Measurements from ENCODE around the gene ZBTB20. TPM values are rescaled to one million over a fixed set of nuclear protein-coding genes. Genes with fewer than 3 reads are reported as not detected.

Gene ZBTB20
- total RNA-seq, 1 donor from 2014 or later: 8.8 TPM

DNA sequence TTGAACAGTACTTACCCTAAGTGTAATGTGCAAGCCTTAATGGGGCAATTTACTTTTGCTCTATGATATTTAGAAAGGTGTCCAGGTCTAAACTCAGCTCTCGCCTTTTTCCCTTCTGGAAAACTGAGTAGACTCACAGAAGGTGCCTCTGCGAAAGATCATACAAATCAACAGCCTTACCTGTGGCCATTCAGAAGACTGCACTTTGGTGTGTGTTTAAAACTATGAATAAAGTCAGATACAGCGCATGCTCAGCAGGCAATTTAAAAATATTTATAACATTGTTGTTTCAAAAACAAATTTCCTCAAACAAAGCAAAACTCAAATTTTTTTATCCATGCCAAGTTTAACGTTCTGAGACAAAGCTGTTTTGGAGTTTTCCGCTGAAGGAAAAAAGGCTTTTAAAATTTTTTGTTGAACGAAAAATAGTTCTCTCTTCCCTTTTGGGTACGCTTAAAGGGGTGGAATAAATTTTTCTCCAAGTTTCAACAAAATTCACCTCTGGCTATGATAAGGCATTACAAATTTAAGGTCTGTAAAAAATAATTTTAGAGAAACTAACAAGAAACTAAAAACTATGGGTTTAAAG is 697.0 kb downstream of the ZBTB20 start:
- no peak for DNase-seq (ENCODE audit: low read depth, low spot score)

GRCh38 chr3:114449271-114450007 is 697.6 kb downstream of the ZBTB20 start:
- no peak for DNase-seq (ENCODE audit: low read depth, low spot score)

- DNase-seq (ENCODE audit: low read depth, low spot score): no peak
Measured at GRCh38 chr3:114447950-114448479, 699.1 kb downstream of the ZBTB20 start.

DNA sequence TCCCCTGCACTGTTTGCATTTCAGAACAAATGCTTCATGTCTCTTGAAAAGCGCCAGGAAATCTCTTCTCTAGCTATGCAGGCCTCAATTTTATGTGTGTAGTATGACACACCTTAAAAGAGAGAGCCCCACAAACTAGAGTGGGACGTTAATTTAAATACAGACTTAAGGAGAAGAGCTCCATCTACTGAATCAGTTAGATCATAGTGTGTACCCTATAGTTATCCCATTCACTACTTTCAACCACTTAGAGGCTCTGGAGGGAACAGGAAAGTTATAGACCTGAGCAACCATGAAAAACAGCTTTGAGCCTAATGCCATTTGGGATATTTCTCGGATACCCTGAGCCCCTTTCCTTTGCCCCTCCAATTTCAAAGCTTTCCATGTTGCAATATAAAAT is 699.5 kb downstream of the ZBTB20 start:
- DNase-seq (ENCODE audit: low read depth, low spot score): no peak

DNA sequence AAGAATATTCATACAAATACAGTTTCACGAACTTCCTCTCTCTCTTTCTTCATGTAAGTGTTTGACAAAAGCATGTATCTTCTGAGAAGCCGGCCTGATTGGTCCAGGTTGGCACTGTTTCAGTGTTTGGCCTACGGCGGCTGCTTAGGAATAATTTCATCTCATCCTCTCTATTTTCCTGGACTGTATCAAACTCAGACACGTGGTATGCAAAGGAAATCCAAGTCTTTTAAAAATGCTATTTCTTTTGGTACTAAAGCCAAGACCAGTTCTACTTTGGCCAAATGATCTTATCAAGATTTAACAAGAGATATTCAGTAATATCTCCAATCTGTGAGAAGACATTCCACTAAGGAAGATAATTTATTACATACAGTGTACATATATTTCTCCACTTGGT is 700.5 kb downstream of the ZBTB20 start:
- no peak for DNase-seq (ENCODE audit: low read depth, low spot score)

DNA sequence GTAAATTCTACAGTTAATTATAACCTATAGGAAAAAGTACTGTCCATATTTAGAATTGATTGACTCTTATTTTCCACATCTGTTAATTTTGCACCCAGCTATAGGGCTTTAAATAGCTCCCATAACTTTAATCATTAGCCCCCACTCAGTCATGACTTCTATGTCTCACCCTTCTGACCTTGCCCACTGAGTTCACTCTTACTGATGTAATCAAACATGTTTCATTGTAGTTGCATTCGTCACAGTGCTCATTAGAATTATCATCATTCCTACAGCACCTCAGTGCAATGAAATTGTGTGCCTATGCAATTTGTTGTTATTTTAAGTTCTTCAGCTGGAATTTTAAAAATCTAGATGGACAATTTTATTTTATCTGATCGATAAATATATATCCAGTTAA is 701.9 kb downstream of the ZBTB20 start:
- DNase-seq (ENCODE audit: low read depth, low spot score): no peak

DNA sequence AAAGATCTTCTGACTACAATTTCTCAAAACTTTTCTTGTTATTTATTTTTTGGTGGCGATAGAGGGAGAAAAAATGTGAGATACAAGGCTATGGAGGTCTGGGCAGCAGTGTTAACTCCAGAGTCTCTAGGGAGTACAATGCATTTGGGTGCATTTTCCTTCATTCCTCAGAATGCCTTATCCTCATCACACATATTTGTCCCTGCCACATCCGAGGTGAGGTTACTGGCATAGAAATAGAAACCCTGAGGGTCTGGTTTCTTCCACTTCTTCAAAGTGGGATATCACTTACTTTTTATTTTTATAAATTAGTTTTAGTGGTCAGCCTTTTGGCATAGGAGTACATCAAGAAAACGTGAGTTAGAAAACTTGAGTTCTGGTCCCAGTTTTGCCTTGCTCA is 702.9 kb downstream of the ZBTB20 start:
- DNase-seq (ENCODE audit: low read depth, low spot score): no peak

- peak; percentile 27 for DNase-seq (ENCODE audit: low read depth, low spot score)
Measured at GRCh38 chr3:114442246-114442645, 704.8 kb downstream of the ZBTB20 start.

DNA sequence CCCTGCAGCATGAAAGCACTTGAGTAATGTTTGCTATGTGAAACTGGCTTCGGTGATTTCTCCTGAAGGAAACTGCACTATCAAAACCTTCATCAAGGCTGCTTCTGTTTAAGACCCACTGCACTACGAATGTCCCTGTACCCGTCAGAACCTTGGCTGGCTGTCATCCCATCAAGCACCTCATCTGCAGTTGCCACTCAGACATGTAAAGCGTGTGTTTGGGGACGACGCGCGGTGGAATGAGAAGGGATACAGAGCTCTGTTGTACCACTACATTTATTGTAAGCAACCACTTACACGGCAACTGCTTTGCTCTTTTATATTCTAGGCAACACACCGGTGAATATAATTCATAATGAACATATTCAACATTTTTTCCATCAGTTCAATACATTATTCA is 705.7 kb downstream of the ZBTB20 start:
- DNase-seq (ENCODE audit: low read depth, low spot score): no peak

DNA sequence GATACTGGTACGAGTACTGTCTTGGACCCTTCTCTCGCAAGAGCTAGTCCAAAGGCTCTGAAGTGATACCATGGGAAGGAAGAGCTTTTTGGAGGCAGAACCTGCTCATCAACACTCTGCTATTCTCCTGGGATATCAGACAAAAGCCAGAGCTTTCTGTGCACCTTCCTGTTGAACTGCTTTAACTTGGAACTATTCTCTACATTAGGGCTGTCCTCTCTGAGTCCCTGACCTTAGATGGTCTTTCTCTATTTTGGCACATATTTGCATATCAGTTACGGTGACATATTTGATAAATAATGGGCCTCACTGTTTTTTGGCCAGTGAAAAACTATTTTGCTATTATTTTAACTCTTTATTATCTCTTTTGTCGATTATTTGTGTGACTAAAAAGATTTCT is 706.4 kb downstream of the ZBTB20 start:
- no peak for DNase-seq (ENCODE audit: low read depth, low spot score)

DNA sequence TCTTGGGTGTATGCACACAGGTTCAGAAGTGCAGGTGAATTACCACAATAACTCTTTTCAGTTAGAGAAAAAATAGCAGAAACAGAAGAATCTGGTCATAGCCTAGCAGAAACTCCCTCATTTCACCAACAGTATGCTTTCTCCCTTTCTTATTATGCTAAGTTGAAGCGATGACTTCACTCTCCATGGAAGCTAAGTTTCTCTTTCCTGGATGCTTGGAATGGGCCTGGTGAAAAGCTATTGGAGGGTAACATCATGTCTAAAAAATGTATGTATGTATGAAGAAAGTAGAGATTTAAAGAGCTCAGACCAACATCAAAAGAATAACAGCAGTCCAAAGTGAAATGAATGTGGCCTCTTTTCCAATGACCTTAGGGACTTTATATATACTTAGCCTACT is 707.8 kb downstream of the ZBTB20 start:
- no peak for DNase-seq (ENCODE audit: low read depth, low spot score)

DNA sequence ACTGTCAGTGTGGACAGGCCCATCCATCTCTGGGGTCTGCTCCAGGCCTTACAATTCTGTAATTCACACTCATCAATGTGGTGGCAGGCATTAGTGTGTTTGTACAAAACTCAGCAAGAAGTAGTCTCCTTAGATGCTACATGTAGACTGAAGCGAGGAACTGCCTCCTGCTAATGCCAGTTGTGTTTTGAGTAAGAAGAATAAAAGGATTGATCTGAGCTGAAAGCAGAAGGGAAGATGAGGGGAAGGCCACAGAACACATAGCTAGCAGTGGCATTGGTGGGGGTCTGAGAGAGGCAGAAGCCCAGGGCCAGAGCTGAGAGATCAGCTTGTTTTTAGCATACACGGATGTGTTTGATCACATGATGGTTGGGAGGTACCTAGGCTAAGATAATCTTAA is 709.2 kb downstream of the ZBTB20 start:
- no peak for DNase-seq (ENCODE audit: low read depth, low spot score)

GRCh38 chr3:114436182-114436581 is 710.9 kb downstream of the ZBTB20 start:
- no peak for DNase-seq (ENCODE audit: low read depth, low spot score)

DNA sequence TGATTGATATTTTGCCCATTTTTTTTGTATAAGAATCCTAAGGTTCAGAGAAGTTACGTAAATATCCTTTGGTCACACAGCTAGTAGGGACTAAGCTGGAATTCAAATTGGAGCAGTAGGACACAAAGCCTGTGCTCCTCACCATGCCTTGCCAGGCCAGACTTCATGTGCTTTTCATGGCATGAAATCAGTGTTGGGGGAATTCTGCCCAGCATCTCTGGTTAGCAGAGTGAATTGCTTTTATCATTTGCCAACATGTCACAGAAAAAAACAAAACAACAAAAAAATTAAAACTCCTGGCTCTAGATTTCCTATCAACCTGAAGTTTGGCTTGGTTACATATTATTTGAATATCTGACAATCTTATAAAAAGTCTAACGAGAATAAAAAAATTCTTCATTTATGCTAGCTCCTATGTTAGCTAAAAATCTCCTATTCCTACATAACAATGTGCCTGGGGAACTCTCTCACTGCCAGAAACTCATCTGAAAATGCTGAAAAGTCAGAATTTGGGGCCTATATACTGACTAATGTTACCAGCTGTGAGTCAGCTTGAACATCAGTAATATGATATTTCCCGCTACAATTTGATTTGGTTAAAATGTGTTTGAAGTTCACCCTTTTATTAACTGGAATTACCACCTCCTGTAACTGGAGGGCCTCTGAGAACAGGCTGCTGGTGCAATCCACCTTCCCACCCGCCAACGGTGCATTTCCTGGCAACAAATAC is 711.5 kb downstream of the ZBTB20 start:
- no peak for DNase-seq (ENCODE audit: low read depth, low spot score)

DNA sequence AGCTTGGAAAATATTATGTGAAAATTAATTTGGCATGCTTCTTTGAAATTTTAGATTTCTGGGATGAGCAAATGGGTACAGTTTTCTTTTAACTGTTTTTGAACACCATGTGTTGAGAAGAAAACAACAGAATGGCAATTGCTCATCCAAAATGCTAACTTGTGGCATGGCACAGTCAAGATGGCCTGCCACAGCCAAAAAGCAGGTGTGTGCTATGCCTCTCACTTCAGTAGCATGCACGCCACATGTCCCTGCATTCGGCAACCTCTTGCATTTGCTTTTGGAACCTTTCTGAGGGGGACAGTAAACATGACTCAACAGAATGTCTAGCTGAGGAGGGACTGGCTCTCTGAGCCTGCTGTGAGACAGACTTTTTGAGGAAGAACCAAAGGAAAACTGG is 714.8 kb downstream of the ZBTB20 start:
- no peak for DNase-seq (ENCODE audit: low read depth, low spot score)

DNA sequence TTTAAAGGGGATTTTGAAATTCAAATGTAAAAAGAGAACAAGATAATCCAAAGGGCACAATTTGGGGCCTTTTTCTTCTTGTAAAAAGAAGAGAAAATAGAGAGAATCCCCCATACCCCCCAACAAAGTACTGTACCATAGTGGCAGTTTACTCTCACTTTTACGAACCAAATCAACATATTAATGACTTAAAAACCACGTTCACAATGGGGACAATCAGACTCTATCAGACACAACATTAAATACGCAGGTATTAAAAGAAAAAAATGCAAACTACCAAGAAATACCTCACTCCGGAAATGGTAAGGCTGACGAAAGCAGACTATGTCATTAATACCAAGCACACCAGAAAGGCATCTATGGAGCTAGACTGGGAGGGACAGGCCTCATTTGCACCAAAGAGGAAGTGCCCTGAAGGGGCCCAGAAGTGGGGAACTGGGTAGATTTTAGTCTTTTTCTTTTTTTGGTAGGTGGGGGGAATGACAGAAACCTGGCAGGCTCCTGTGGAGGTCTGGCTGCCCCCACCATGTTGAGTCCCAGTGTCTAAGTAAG is 719.0 kb downstream of the ZBTB20 start:
- no peak for DNase-seq (ENCODE audit: low read depth, low spot score)

GRCh38 chr3:114427285-114428043 is 719.6 kb downstream of the ZBTB20 start:
- DNase-seq (ENCODE audit: low read depth, low spot score): no peak

- no peak for DNase-seq (ENCODE audit: low read depth, low spot score)
Measured at GRCh38 chr3:114424337-114424736, 722.8 kb downstream of the ZBTB20 start.

GRCh38 chr3:114421204-114421603 is 725.9 kb downstream of the ZBTB20 start:
- DNase-seq (ENCODE audit: low read depth, low spot score): no peak

DNA sequence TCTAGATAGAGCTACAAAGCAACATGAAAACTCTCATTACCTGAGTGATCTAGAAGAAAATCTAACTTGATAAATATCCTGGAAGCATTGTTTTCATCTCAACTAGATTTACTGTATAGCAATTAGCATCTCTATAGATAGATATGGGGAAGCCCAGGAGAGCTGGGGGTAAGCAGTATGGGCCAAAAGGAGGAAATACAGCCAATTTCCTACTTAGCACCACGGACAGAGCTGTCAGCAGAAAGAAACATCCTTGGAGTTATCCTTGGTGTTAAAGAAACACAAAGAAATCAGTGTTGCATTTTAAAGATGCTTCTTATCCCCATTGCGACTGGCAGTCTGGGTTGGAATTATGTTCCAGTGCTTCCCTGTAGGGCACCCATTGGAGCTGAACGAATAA is 727.0 kb downstream of the ZBTB20 start:
- no peak for DNase-seq (ENCODE audit: low read depth, low spot score)
